K562 (cell line): ENCODE data around the gene TMEM41B.

Source experiments
- ZHX1 ChIP-seq: fragments of 150-350 bp; conservative IDR thresholded peaks from 2 replicates; pipeline ENCODE4 v1.6.1; 2014; ENCODE audit warnings: low read length
- ZNF75A ChIP-seq: fragments of 450-650 bp; formaldehyde crosslinking; IDR thresholded peaks from 2 replicates; pipeline ENCODE4 v1.4.0; 2020; ENCODE audit warnings: mild to moderate bottlenecking
- TF ChIP-seq, protein P1 (sequence below): sonication (generic); formaldehyde crosslinking; IDR thresholded peaks from 2 replicates; pipeline ENCODE4 v1.9.0; 2022; ENCODE audit warnings: mild to moderate bottlenecking, missing genetic modification reagents

DNA sequence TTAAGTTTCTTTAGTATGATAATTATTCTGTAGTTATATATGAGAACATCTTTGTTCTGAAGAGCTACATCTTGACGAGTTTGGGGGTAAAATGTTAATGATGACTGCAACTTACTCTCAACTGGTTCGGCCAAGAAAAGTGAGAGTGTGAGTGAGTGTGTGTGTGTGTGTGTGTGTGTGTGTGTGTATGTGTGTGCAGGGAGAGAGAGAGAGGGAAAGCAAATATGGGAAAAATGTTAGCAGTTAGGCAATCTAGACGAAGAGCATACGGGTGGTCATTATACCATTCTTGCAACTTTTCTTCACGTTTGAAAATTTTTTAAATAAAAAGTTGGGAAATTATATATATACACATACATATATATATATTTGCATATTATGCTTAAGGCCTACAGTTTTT, 18.3 kb upstream of the TMEM41B start:
- TF ChIP-seq ZHX1 (no peak), ZNF75A (CRISPR knock-in tag) (no peak)
- TF ChIP-seq, protein P1, sequence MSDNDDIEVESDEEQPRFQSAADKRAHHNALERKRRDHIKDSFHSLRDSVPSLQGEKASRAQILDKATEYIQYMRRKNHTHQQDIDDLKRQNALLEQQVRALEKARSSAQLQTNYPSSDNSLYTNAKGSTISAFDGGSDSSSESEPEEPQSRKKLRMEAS (CRISPR knock-in tag): no peak
